ENCODE results near the gene ZBTB32. TPM values are rescaled to one million over a fixed set of nuclear protein-coding genes. Genes with fewer than 3 reads are reported as not detected.

Gene ZBTB32
- 1.8 TPM in 1 of 2 replicates, not detected in the other for total RNA-seq (2014; rRNA removed; shearing (Covaris generic))
- polyA plus RNA-seq (2016; fragmentation: Nextera tagmentation; extraction: Ambion mirVana): 0.45 and 0.65 TPM in 2 replicates
- long read RNA-seq: 0 reads

GRCh38 chr19:35704218-35704617 is at the start of gene ZBTB32:
TSS of gene ZBTB32 (plus strand) at chr19:35704558. CDS start at chr19:35714627, 10,069 bp downstream.
- H3K27ac ChIP-seq (ENCODE audit: low read depth): no peak within 1 kb of the TSS
- no peak within 1 kb of the TSS; the same call in 1 of the 2 replicates for H3K4me3 ChIP-seq
- H3K27me3 Mint-ChIP-seq (ENCODE audit: insufficient read depth, low read depth, poor library complexity): peaks cover 31% of the 10 kb centered on the region
- no peaks in the 10 kb centered on the region for H3K79me2 ChIP-seq (replicated peaks; ENCODE audit: insufficient read depth)
- TF ChIP-seq CTCF (conservative IDR thresholded peaks at IDR 0.05; ENCODE audit: low read depth in 2 of 2) (no peak), ZNF331 (CRISPR knock-in tag; IDR thresholded peaks at IDR 0.05; ENCODE audit: low read depth) (no peak), NANOG (IDR thresholded peaks at IDR 0.05; ENCODE audit: borderline replicate concordance) (no peak), JUNB (IDR thresholded peaks at IDR 0.05; ENCODE audit: unreplicated experiment) (no peak), EZH2 (IDR thresholded peaks at IDR 0.05; ENCODE audit: low read depth, unreplicated experiment) (no peak), POLR2AphosphoS5 (IDR thresholded peaks at IDR 0.05; ENCODE audit: low read depth) (no peak), ZNF114 (CRISPR knock-in tag; IDR thresholded peaks at IDR 0.05) (no peak), EZH2phosphoT487 (IDR thresholded peaks at IDR 0.05; ENCODE audit: unreplicated experiment) (no peak), STAT1 (IDR thresholded peaks at IDR 0.05; ENCODE audit: unreplicated experiment) (no peak), REST (IDR thresholded peaks at IDR 0.05; ENCODE audit: unreplicated experiment) (peak; percentile 89), ZNF462 (CRISPR knock-in tag; IDR thresholded peaks at IDR 0.05) (no peak), CREB1 (CRISPR knock-in tag; IDR thresholded peaks at IDR 0.05; ENCODE audit: low read depth) (peak; percentile 81), ETS1 (IDR thresholded peaks at IDR 0.05) (no peak)
- H3K27me3 ChIP-seq (ENCODE audit: insufficient read depth): peaks cover 24% of the 10 kb centered on the region
- H4K20me1 ChIP-seq (replicated peaks; ENCODE audit: insufficient read depth): no peaks in the 10 kb centered on the region
- H3K4me2 ChIP-seq: no peak within 1 kb of the TSS
- no peaks in the 10 kb centered on the region for H3K9me2 ChIP-seq (ENCODE audit: insufficient read depth)
- no peaks in the 10 kb centered on the region for H3F3A ChIP-seq (replicated peaks; ENCODE audit: low read depth)
- H3K9me3 Mint-ChIP-seq: peaks cover 6% of the 10 kb centered on the region; the same call in 2 of the 3 replicates
- H3K4me1 ChIP-seq (ENCODE audit: insufficient read depth): peaks cover 8% of the 10 kb centered on the region; the same call in 1 of the 2 replicates
- H3K27ac Mint-ChIP-seq: no peak within 1 kb of the TSS
- peaks cover 2% of the 10 kb centered on the region; the same call in 1 of the 3 replicates for H3K4me1 Mint-ChIP-seq
- H3K36me3 Mint-ChIP-seq (ENCODE audit: low read depth): no peaks in the 10 kb centered on the region
- no peak within 1 kb of the TSS; the same call in 1 of the 3 replicates for H3K4me3 Mint-ChIP-seq
- no peak within 1 kb of the TSS for H2AFZ ChIP-seq
- no peaks in the 10 kb centered on the region for H3K36me3 ChIP-seq (ENCODE audit: insufficient read depth)
- ATAC-seq (peak; percentile 68), DNase-seq (ENCODE audit: low spot score) (peak; percentile 90)
